IMR-90 (cell line): ENCODE results near the gene COX6B2. TPM values are rescaled to one million over a fixed set of nuclear protein-coding genes. Genes with fewer than 3 reads are reported as not detected.

Source experiments
- ATAC-seq: fragments of 200-7000 bp; cut with Tn5 transposase; 2 replicates; pipeline ENCODE4 v1.9.1; 2020; ENCODE audit warnings: low read depth, mild to moderate bottlenecking, moderate library complexity
- BruUV-seq: library from RNA; stranded (reverse); fragments of 400-500 nt; replicated peaks from 2 replicates; lab custom pipeline; 2021; lab: Mats Ljungman, UMichigan
- CTCF ChIA-PET: fragments of 300-600 bp; formaldehyde crosslinking; extraction: SDS; loops from one replicate; lab custom pipeline; 2021; ENCODE audit warnings: antibody characterized with exemption; lab: Yijun Ruan, JAX
- POLR2A ChIA-PET: fragments of 300-600 bp; sonication (Branson Sonifier 250); formaldehyde crosslinking; loops from one replicate; lab custom pipeline; 2022; ENCODE audit warnings: antibody characterized with exemption; ENCODE audit not compliant: unreplicated experiment; lab: Charles Lee
- DNase-seq: peaks from one replicate; pipeline ENCODE4 v3.0.0; 2013
- H2AFZ ChIP-seq: replicated peaks from 2 replicates; pipeline ENCODE3; 2013; ENCODE audit warnings: low read length, mild to moderate bottlenecking; ENCODE audit not compliant: poor library complexity
- H2AK5ac ChIP-seq: 2 replicates; pipeline ENCODE4 v1.6.1; 2013; ENCODE audit warnings: low read depth, low read length, inconsistent platforms
- H2AK9ac ChIP-seq: replicated peaks from 2 replicates; pipeline ENCODE3; 2013; ENCODE audit warnings: mild to moderate bottlenecking, low read depth, low read length, moderate library complexity; ENCODE audit not compliant: poor library complexity
- H2BK120ac ChIP-seq: 2 replicates; pipeline ENCODE4 v1.6.1; 2013; ENCODE audit warnings: low read depth, low read length, inconsistent platforms
- H2BK15ac ChIP-seq: 3 replicates; pipeline ENCODE4 v1.6.1; 2013; ENCODE audit warnings: low read depth, low read length, inconsistent platforms
- H2BK20ac ChIP-seq: 2 replicates; pipeline ENCODE4 v1.6.1; 2013; ENCODE audit warnings: low read depth, mild to moderate bottlenecking, inconsistent platforms, low read length, moderate library complexity
- H2BK5ac ChIP-seq: 2 replicates; pipeline ENCODE4 v1.6.1; 2013; ENCODE audit warnings: mild to moderate bottlenecking, low read depth, low read length, inconsistent platforms; ENCODE audit not compliant: poor library complexity, severe bottlenecking
- H3K14ac ChIP-seq: replicated peaks from 2 replicates; pipeline ENCODE4 v1.6.1; 2013; ENCODE audit warnings: low read depth, low read length, inconsistent platforms
- H3K18ac ChIP-seq: 2 replicates; pipeline ENCODE4 v1.6.1; 2013; ENCODE audit warnings: low read depth, low read length, control low read depth
- H3K23ac ChIP-seq: 2 replicates; pipeline ENCODE4 v1.6.1; 2013; ENCODE audit warnings: low read depth, low read length, inconsistent platforms
- H3K27ac ChIP-seq: 2 replicates; pipeline ENCODE4 v1.5.1; 2013; ENCODE audit warnings: mild to moderate bottlenecking, control low read depth, low read length; ENCODE audit not compliant: insufficient read depth
- H3K27me3 ChIP-seq: 2 replicates; pipeline ENCODE4 v1.6.1; 2013; ENCODE audit warnings: low read length; ENCODE audit not compliant: control insufficient read depth, insufficient read depth
- H3K36me3 ChIP-seq: 2 replicates; pipeline ENCODE4 v1.6.1; 2013; ENCODE audit warnings: low read length, mixed read lengths; ENCODE audit not compliant: control insufficient read depth, insufficient read depth
- H3K4ac ChIP-seq: 2 replicates; pipeline ENCODE4 v1.6.1; 2013; ENCODE audit warnings: low read depth, low read length, inconsistent platforms
- H3K4me1 ChIP-seq: 2 replicates; pipeline ENCODE4 v1.6.1; 2013; ENCODE audit warnings: low read length, mixed read lengths; ENCODE audit not compliant: control insufficient read depth, insufficient read depth
- H3K4me2 ChIP-seq: 2 replicates; pipeline ENCODE4 v1.6.1; 2013; ENCODE audit warnings: low read depth, mild to moderate bottlenecking, control low read depth, low read length, moderate library complexity
- H3K4me3 ChIP-seq: 2 replicates; pipeline ENCODE4 v1.5.1; 2013; ENCODE audit warnings: low read depth, mild to moderate bottlenecking, control low read depth, low read length, moderate library complexity; ENCODE audit not compliant: insufficient read depth
- H3K56ac ChIP-seq: 2 replicates; pipeline ENCODE4 v1.6.1; 2013; ENCODE audit warnings: low read length, inconsistent platforms; ENCODE audit not compliant: insufficient read depth; ENCODE audit errors: extremely low read depth
- H3K79me1 ChIP-seq, 2 experiments: 2 replicates each; pipeline ENCODE4 v1.6.1; 2013; ENCODE audit warnings: low read length in 2 of 2, inconsistent platforms in 1 of 2, low read depth in 1 of 2
- H3K9ac ChIP-seq: 2 replicates; pipeline ENCODE4 v1.6.1; 2013; ENCODE audit warnings: low read depth, low read length, control low read depth
- H3K9me1 ChIP-seq: 2 replicates; pipeline ENCODE4 v1.6.1; 2013; ENCODE audit warnings: low read length, inconsistent platforms; ENCODE audit not compliant: insufficient read depth
- H3K9me3 ChIP-seq: 2 replicates; pipeline ENCODE4 v1.6.1; 2013; ENCODE audit warnings: low read length; ENCODE audit not compliant: control insufficient read depth, insufficient read depth
- H4K20me1 ChIP-seq: 2 replicates; pipeline ENCODE4 v1.6.1; 2013; ENCODE audit warnings: low read length, inconsistent platforms; ENCODE audit not compliant: insufficient read depth
- H4K5ac ChIP-seq: 2 replicates; pipeline ENCODE4 v1.6.1; 2013; ENCODE audit warnings: mild to moderate bottlenecking, low read depth, low read length, control low read depth
- H4K8ac ChIP-seq, 2 experiments: 2 replicates each; pipeline ENCODE4 v1.6.1; 2013; ENCODE audit warnings: low read depth in 2 of 2, low read length in 2 of 2, control low read depth in 1 of 2, inconsistent platforms in 1 of 2
- H4K91ac ChIP-seq: 2 replicates; pipeline ENCODE4 v1.6.1; 2013; ENCODE audit warnings: low read depth, low read length, inconsistent platforms; ENCODE audit not compliant: insufficient read depth
- CHD1 ChIP-seq: IDR thresholded peaks from 2 replicates; pipeline ENCODE4 v1.6.1; 2012; ENCODE audit warnings: low read depth, low read length, improper control_type of control experiment
- FOS ChIP-seq: fragments of 150-350 bp; IDR thresholded peaks from 2 replicates; pipeline ENCODE4 v1.6.1; 2016; ENCODE audit warnings: low read depth, low read length
- MAFK ChIP-seq: IDR thresholded peaks from 2 replicates; pipeline ENCODE4 v1.6.1; 2012; ENCODE audit warnings: low read depth, low read length, improper control_type of control experiment
- MXI1 ChIP-seq: IDR thresholded peaks from 2 replicates; pipeline ENCODE4 v1.6.1; 2012; ENCODE audit warnings: low read depth, mild to moderate bottlenecking, low read length, moderate library complexity, borderline replicate concordance
- NFE2L2 ChIP-seq: fragments of 150-350 bp; IDR thresholded peaks from 2 replicates; pipeline ENCODE4 v1.6.1; 2016; ENCODE audit warnings: low read depth, mild to moderate bottlenecking, low read length
- RAD21 ChIP-seq: IDR thresholded peaks from 2 replicates; pipeline ENCODE4 v1.6.1; 2012; ENCODE audit warnings: low read length, improper control_type of control experiment
- whole genome bisulfite sequencing, 2 experiments: methylation state at CpG; one replicate each; pipeline versions ENCODE4 v1.1.5 to v1.1.7; 2013; ENCODE audit warnings: missing lambda C conversion rate in 2 of 2; ENCODE audit not compliant: insufficient read length in 1 of 2; ENCODE audit errors: extremely low coverage in 2 of 2; 5-methylcytosine and 5-hydroxymethylcytosine counted together
- dilution Hi-C: fragments of 300-500 bp; cut with HindIII; formaldehyde crosslinking; loops from one replicate; pipeline ENCODE4 v1.14.3; 2018; ENCODE audit warnings: low sequenced_read_pairs; ENCODE audit not compliant: unreplicated experiment
- in situ Hi-C: fragments of 300-500 bp; cut with MboI; formaldehyde crosslinking; loops from 3 replicates; pipeline ENCODE4 v1.14.3; 2019; ENCODE audit warnings: low sequenced_read_pairs, inconsistent platforms, mixed read lengths
- intact Hi-C: fragments of 100-400 bp; cut with micrococcal nuclease; formaldehyde crosslinking; loops from 2 replicates; pipeline ENCODE4 v1.10.0; 2022
- polyA plus RNA-seq, 3 experiments: library from polyadenylated mRNA; depleted of rRNA; stranded (reverse); fragments of >200 nt; gene quantifications; 2 replicates each; pipeline ENCODE4 v1.2.3, GENCODE V29; 2012; ENCODE audit warnings: low replicate concordance in 1 of 3
- total RNA-seq: library from RNA; depleted of rRNA; stranded (reverse); fragments of >200 nt; gene quantifications from 2 replicates; pipeline ENCODE4 v1.2.3, GENCODE V29; 2012

The COX6B2 gene
- total and polyA plus RNA-seq, 2 of the 4 experiments (the other 2 are of a cell fraction) = 0.19 TPM; not detected in 1

DNA sequence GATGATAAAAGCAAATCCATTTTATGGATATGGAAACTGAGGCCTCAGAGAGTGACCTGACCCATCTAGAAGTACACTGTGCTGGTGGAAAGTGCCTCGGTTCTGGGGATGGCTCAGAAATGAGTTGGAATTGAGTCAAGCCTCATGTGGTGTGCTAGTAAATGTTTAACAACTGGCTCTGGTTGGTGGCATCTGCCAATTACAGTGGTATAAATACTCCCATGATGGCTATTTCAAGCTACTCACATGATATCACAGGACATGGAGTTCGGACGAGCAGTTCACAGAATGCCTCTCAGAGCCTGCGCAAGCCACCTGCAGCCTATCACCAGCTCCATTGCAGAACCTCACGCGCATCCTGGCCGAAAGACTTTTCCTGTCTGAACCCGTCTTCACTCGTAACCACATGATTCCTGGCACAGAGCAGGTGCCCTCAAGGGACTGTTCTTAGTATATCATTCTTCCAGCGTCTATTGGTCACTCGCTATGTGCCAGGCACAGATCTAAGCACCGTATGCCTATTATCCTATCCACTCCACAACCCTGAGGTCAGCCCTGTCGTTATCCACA, 38.5 kb downstream of the COX6B2 start:
- Histone ChIP-seq H2BK120ac (no peak overlapping the region), H4K91ac (no peak overlapping the region), H3K4me1 (no peaks in the 10 kb centered on the region; the same call in 1 of the 2 replicates), H3K18ac (no peak overlapping the region), H3K14ac (no peak overlapping the region), H3K9me1 (no peaks in the 10 kb centered on the region), H3K79me1 (no peaks in the 10 kb centered on the region), H3K27ac (no peak overlapping the region), H4K20me1 (no peaks in the 10 kb centered on the region), H2BK20ac (no peak overlapping the region), H2AFZ (no peak overlapping the region), H3K56ac (no peak overlapping the region), H3K9ac (no peak overlapping the region), H2AK5ac (no peak overlapping the region), H4K5ac (no peak overlapping the region), H3K4me3 (no peak overlapping the region), H3K4me2 (no peak overlapping the region), H3K23ac (no peak overlapping the region), H4K8ac (no peak overlapping the region), H3K27me3 (peaks cover under 1% of the 10 kb centered on the region; the same call in 1 of the 2 replicates), H2AK9ac (no peak overlapping the region), H2BK5ac (no peak overlapping the region), H3K4ac (no peak overlapping the region), H2BK15ac (no peak overlapping the region), H3K36me3 (no peaks in the 10 kb centered on the region; the same call in 1 of the 2 replicates), H3K9me3 (0 out of 2 replicates have a peak, but pooled peaks cover 1% of the 10 kb centered on the region)
- POLR2A ChIA-PET = no interaction called here
- BruUV-seq = no TSS peak
- in situ Hi-C loops = no loop called here
- 86% methylated on average over 8 of the region's 13 CpGs; no CpG with 5 or more reads in 1 of the 2 experiments for WGBS, 2 experiments
- intact Hi-C loops = no loop called here
- dilution Hi-C loops = no loop called here
- no peak for TF ChIP-seq MAFK
- no peak for TF ChIP-seq MXI1
- no peak for TF ChIP-seq FOS
- no peak for TF ChIP-seq RAD21
- no peak for TF ChIP-seq CHD1
- no peak for TF ChIP-seq NFE2L2
- no peak for DNase-seq
- ATAC-seq = no peak
- CTCF ChIA-PET = no interaction called here
